GM19468 (cell line): ENCODE results near the gene ID4.

Experiments used
- ATAC-seq: cut with Tn5 transposase; IDR thresholded peaks from one replicate; pipeline ENCODE4 v1.9.1; 2021; ENCODE audit warnings: mild to moderate bottlenecking, moderate library complexity, moderate number of reproducible peaks; ENCODE audit not compliant: unreplicated experiment; ENCODE audit errors: extremely low read depth

The ID4 gene

GRCh38 chr6:19830171-19830570 lies 7.0 kb upstream of the ID4 start:
- no peak for ATAC-seq

DNA sequence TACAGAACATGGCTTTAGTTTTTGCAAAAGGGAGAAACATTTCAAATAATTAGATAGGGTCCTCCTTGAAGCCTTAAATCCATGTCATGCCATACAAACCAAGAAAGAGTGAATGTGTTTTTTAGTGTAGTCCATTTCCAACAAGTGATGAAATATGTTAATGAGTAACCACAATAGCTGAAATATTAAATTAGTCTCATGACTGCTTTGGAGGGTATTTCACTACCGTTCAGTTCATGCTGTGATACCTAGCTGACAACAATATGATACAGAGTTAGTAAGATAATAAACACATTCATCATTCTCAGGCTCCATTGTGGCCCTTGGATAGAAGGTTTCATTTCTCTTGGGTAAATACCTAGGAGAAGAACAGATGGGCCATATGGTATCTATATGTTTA lies 5.8 kb upstream of the ID4 start:
- no peak for ATAC-seq

GRCh38 chr6:19833947-19834346 lies 3.2 kb upstream of the ID4 start:
- ATAC-seq = no peak

- ATAC-seq = no peak
Observed at GRCh38 chr6:19834858-19835257, 2.3 kb upstream of the ID4 start.

- ATAC-seq = no peak
Observed at GRCh38 chr6:19835605-19836004, 1.6 kb upstream of the ID4 start.

DNA sequence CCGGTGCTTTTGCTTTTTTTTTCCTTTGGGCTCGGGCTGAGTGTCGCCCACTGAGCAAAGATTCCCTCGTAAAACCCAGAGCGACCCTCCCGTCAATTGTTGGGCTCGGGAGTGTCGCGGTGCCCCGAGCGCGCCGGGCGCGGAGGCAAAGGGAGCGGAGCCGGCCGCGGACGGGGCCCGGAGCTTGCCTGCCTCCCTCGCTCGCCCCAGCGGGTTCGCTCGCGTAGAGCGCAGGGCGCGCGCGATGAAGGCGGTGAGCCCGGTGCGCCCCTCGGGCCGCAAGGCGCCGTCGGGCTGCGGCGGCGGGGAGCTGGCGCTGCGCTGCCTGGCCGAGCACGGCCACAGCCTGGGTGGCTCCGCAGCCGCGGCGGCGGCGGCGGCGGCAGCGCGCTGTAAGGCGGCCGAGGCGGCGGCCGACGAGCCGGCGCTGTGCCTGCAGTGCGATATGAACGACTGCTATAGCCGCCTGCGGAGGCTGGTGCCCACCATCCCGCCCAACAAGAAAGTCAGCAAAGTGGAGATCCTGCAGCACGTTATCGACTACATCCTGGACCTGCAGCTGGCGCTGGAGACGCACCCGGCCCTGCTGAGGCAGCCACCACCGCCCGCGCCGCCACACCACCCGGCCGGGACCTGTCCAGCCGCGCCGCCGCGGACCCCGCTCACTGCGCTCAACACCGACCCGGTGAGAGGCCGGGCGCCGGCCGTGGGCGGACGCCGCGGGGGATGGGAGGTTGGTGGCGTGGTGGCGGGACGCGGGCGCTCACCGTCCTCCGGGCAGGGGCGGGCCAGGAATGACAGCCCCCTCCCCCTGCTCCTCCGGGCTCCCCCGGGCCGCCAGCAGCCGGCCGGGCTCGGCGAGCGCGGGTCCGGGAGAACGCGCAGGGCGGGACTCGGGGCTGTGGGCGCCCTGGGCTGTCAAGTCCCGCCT lies 606 bp downstream of the ID4 start:
- no peak for ATAC-seq

- no peak for ATAC-seq
Observed at GRCh38 chr6:19838442-19839236, 1.5 kb downstream of the ID4 start.

GRCh38 chr6:19839237-19839546 lies 2.0 kb downstream of the ID4 start:
- ATAC-seq = no peak

GRCh38 chr6:19839788-19840187 lies 2.6 kb downstream of the ID4 start:
- ATAC-seq = no peak

DNA sequence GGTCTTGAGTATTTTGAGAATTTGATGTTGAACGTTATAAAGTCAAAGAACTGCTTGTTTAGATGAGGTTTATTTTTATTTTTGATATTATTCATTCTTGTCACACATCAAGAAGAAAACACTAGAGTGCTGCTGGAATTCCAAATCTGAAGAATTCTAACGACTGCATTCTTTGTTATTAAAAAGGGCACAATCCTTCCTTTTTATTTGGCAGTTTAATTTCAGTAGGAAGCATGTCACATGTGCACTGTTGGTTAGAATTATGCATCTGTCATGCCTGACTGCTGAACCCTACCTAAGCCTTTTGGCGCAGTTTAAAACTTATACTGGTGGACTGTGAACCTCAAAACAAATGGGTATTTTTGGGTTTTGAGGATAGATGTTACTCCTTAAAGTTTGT lies 4.0 kb downstream of the ID4 start:
- ATAC-seq = no peak

DNA sequence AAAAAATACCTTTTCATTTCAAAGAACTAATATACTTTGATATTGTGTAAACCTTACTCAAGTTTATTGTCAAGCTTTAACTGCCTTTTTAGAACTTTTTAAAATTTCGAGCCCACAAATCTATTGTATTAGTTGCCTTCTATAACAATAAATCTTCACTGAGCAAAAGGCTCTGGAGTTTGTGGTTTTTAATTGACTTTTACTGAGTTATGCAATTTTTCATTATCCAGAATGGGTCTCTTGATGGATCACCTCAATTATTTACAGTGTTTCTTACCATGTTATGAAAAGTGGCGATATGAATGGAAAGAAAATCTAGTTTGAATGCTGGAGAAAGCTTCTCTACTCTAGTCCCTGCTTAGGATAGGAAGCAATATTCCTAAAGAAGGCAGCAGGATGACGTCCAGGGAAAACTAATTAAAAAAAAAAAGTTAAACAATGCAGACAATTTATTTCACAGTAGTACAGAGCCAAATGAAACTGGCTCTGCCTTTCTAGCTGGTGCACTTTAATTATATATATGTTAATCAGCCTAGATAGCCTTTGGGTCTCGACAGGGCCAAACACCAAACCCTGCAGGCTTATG lies 5.0 kb downstream of the ID4 start:
- no peak for ATAC-seq

GRCh38 chr6:19844689-19845088 lies 7.5 kb downstream of the ID4 start:
- ATAC-seq = no peak

- no peak for ATAC-seq
Observed at GRCh38 chr6:19845266-19846041, 8.3 kb downstream of the ID4 start.

GRCh38 chr6:19848465-19849029 lies 11.4 kb downstream of the ID4 start:
- no peak for ATAC-seq

DNA sequence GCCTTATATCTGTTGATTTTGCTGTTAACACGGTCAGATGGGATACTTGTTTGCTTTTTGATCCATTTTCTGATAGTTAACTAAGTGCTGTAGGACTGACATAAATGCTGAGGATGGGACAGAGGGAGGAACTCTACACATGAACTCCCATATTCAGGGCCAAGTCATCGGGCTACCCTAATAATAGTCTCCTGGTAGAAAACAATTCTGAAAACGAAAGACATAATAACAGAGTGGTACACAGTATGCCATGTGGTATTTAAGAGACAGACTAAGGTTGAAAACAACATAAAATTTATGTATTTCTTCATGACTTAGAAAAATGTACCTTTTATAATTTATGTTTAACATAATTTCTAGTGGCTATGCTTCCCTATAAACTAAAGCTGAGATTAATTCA lies 12.0 kb downstream of the ID4 start:
- no peak for ATAC-seq

GRCh38 chr6:19849755-19850154 lies 12.6 kb downstream of the ID4 start:
- ATAC-seq = no peak

DNA sequence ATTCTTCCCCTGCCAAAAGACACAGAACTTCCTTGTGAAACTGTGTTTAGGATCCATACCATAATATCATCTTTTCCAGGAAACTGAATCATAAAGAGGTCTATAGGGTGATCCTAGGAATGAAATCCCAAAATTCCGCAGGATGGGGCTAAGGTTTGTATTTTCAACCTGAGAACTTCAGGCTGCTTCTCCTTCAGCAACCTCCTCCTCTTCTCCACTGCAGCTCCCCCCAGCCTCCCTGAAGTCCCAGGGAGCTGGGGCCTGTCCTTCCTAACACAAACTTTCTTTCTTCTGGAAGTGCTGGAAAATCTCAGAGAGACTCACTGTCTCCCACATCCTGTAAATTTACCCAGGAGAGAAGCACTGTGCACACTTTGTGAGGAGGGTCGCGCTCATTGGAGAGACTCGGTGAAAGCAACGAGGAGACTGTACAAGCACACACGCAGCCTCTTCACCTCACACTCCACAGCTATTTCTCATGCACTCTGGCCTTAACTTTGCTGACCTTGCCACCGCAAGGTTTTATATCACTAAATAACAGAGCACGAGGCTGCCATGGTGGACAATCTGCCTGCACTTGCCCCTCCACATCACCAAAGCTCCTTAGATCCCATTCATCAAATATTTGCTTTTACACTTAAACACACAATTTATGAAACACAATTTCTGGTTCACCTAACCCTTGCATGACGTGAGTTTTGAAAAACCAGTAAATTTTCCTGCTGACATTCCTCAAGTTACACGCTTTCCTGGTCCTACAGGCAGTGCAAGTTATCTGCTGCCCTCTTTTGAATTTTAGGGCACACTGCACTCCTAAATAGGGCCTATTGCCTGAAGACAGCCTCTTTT lies 14.3 kb downstream of the ID4 start:
- ATAC-seq = no peak

DNA sequence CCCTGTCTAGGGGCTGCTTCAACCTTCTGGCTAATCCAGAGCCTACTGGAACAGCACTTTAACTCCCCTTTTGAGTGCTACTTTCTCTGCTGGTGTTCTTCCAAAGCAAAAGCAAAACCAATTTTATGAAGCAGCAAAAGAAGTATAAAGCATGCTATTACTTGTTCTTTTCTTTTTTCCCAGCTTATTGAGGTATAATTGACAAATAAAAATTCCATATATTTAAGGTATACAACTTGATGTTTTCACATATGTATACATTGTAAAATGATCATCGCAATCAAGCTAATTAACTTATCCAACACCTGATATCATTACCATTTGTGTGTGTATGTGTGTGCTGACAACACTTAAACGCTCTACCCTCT lies 14.9 kb downstream of the ID4 start:
- ATAC-seq = no peak

- ATAC-seq = no peak
Observed at GRCh38 chr6:19852927-19853326, 15.8 kb downstream of the ID4 start.
